Stomach (tissue), 4 donors: ENCODE results near the gene YEATS4.
"Not testable (repeated sequence)": the region's sequence is repeated elsewhere in the genome, so short reads cannot be mapped to it uniquely, and the experiment has no call there.

ENCODE experiments used
- EP300 ChIP-seq: sonication (generic); formaldehyde crosslinking; IDR thresholded peaks from one replicate; pipeline ENCODE4 v1.6.1; 2017; ENCODE audit warnings: antibody characterized with exemption
- TF ChIP-seq, protein P1 (sequence below), 7 experiments: fragments of 450-650 bp in 4 of 7; fragments of 200-600 bp in 3 of 7; sonication (generic) in 3 of 7; IDR thresholded peaks; one replicate each; pipeline ENCODE4 v1.5.1; 2016 to 2019; ENCODE audit warnings: antibody characterized with exemption in 7 of 7, control low read depth in 2 of 7, mild to moderate bottlenecking in 1 of 7

DNA sequence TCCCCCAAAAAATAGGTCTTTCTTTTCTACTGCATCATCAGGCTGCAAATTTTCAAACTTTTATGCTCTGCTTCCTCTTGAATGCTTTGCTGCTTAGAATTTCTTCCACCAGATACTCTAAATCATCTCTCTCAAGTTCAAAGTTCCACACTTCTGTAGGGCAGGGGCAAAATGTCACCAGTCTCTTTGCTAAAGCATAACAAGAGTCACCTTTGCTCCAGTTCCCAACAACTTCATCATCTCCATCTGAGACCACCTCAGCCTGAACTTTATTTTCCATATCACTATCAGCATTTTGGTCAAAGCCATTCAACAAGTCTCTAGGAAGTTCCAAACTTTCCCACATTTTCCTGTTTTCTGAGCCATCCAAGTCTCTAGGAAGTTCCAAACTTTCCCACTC, 42.8 kb upstream of the YEATS4 start:
- TF ChIP-seq, protein P1, sequence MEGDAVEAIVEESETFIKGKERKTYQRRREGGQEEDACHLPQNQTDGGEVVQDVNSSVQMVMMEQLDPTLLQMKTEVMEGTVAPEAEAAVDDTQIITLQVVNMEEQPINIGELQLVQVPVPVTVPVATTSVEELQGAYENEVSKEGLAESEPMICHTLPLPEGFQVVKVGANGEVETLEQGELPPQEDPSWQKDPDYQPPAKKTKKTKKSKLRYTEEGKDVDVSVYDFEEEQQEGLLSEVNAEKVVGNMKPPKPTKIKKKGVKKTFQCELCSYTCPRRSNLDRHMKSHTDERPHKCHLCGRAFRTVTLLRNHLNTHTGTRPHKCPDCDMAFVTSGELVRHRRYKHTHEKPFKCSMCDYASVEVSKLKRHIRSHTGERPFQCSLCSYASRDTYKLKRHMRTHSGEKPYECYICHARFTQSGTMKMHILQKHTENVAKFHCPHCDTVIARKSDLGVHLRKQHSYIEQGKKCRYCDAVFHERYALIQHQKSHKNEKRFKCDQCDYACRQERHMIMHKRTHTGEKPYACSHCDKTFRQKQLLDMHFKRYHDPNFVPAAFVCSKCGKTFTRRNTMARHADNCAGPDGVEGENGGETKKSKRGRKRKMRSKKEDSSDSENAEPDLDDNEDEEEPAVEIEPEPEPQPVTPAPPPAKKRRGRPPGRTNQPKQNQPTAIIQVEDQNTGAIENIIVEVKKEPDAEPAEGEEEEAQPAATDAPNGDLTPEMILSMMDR (IDR thresholded peaks at IDR 0.05) = not testable (repeated sequence)
- not testable (repeated sequence) for TF ChIP-seq EP300
